Ovary (tissue), 9 donors: ENCODE data around the gene KAZALD1. TPM values are rescaled to one million over a fixed set of nuclear protein-coding genes. Genes with fewer than 3 reads are reported as not detected.

Source experiments
- DNase-seq, 5 donors: peaks; one replicate each; pipeline ENCODE4 v3.0.0-alpha.2; 2019 to 2020
- H3K27ac ChIP-seq, 2 donors: fragments of 200-600 bp; one replicate each; pipeline versions ENCODE4 v1.5.1 to v1.8.0; 2019 to 2022
- H3K27me3 ChIP-seq: fragments of 200-600 bp; one replicate; pipeline ENCODE4 v1.8.0; 2022
- H3K36me3 ChIP-seq: fragments of 200-600 bp; sonication (generic); one replicate; pipeline ENCODE4 v1.5.1; 2019
- H3K4me1 ChIP-seq: one replicate; pipeline ENCODE4 v1.8.1; 2013; ENCODE audit warnings: mild to moderate bottlenecking, moderate library complexity; ENCODE audit not compliant: insufficient read depth
- H3K4me3 ChIP-seq: fragments of 200-600 bp; sonication (generic); one replicate; pipeline ENCODE4 v1.5.1; 2017
- H3K9me3 ChIP-seq, 2 donors: fragments of 200-600 bp in 1 of 2; sonication (generic) in 1 of 2; one replicate each; pipeline versions ENCODE4 v1.5.1 to v1.8.1; 2013 to 2019; ENCODE audit warnings: mild to moderate bottlenecking in 1 of 2, moderate library complexity in 1 of 2
- EP300 ChIP-seq: sonication (generic); formaldehyde crosslinking; IDR thresholded peaks from one replicate; pipeline ENCODE4 v1.6.1; 2017; ENCODE audit warnings: antibody characterized with exemption
- POLR2A ChIP-seq: fragments of 450-650 bp; IDR thresholded peaks from one replicate; pipeline ENCODE4 v1.6.1; 2017; ENCODE audit warnings: antibody characterized with exemption, mild to moderate bottlenecking, moderate library complexity
- WGBS, 3 donors: extraction: QIAGEN DNeasy Blood & Tissue Kit in 1 of 3; methylation state at CpG; one replicate each; pipeline versions ENCODE4 v1.1.5 to v1.1.7; 2013 to 2017; 5-methylcytosine and 5-hydroxymethylcytosine counted together
- intact Hi-C, 4 donors: fragments of 100-400 bp; cut with DNase I; formaldehyde crosslinking; loops; one replicate each; pipeline versions ENCODE4 v1.11.0 to v1.15.1; 2022 to 2023
- polyA plus RNA-seq, 2 donors: library from polyadenylated mRNA; stranded (reverse); fragments of 200-250 nt in 1 of 2; fragments of 350-450 nt in 1 of 2; fragmentation: Illumina TruSeq in 1 of 2; extraction: RNeasy Lipid Tissue Mini Kit (QIAGEN cat#74804) in 1 of 2; gene quantifications; one replicate each; pipeline ENCODE4 v1.2.3, GENCODE V29; 2013 to 2014
- total RNA-seq, 7 donors: library from RNA; depleted of rRNA in 2 of 7; stranded (reverse); fragments of >200 nt in 2 of 7; fragmentation: NEBNext Ultra II Directional in 3 of 7; extraction: Animal tissue kit (Norgen Biotek cat#: 25700) in 3 of 7; gene quantifications; one replicate each; pipeline versions ENCODE4 v1.1.0 to v1.2.4, GENCODE V29; 2016 to 2023
- TF ChIP-seq, protein P1 (sequence below), 3 donors: fragments of 450-650 bp in 2 of 3; fragments of 200-600 bp in 1 of 3; IDR thresholded peaks; one replicate each; pipeline versions ENCODE4 v1.5.1 to v1.8.0; 2016 to 2022; ENCODE audit warnings: antibody characterized with exemption in 3 of 3, mild to moderate bottlenecking in 1 of 3
- donor health status: DM: no; HTN: no; CAD: no; lungs with moderate emphysema.
- donor health status: DM: no; HTN: no; CAD: no.
- donor health status: Bipolar disorder and iron deficiency.
- donor health status: DM: yes; HTN: yes; CAD: no.
- donor health status: DM: no; HTN: no; CAD: no.
- donor health status: DM: yes; HTN: yes; CAD: no.

Gene KAZALD1
- total and polyA plus RNA-seq, 9 donors: 0.46 to 1.9 (median 0.94) TPM; not detected in 2

GRCh38 chr10:101079874-101080273, 18.1 kb downstream of the KAZALD1 start:
- Histone ChIP-seq H3K4me1 (no peaks in the 10 kb centered on the region), H3K4me3 (no peak overlapping the region), H3K9me3 (no peaks in the 10 kb centered on the region), H3K36me3 (no peaks in the 10 kb centered on the region), H3K27me3 (no peaks in the 10 kb centered on the region), H3K27ac (no peak overlapping the region)
- 50 to 69% (median 53%) methylated on average over 1 of the region's 1 CpG for WGBS, 3 donors
- TF ChIP-seq POLR2A (no peak), EP300 (no peak)
- TF ChIP-seq, protein P1, sequence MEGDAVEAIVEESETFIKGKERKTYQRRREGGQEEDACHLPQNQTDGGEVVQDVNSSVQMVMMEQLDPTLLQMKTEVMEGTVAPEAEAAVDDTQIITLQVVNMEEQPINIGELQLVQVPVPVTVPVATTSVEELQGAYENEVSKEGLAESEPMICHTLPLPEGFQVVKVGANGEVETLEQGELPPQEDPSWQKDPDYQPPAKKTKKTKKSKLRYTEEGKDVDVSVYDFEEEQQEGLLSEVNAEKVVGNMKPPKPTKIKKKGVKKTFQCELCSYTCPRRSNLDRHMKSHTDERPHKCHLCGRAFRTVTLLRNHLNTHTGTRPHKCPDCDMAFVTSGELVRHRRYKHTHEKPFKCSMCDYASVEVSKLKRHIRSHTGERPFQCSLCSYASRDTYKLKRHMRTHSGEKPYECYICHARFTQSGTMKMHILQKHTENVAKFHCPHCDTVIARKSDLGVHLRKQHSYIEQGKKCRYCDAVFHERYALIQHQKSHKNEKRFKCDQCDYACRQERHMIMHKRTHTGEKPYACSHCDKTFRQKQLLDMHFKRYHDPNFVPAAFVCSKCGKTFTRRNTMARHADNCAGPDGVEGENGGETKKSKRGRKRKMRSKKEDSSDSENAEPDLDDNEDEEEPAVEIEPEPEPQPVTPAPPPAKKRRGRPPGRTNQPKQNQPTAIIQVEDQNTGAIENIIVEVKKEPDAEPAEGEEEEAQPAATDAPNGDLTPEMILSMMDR (IDR thresholded peaks at IDR 0.05): no peak
- intact Hi-C loops: no loop called here
- DNase-seq: no peak

GRCh38 chr10:101080933-101081931, 19.4 kb downstream of the KAZALD1 start:
- TF ChIP-seq, protein P1 (IDR thresholded peaks at IDR 0.05): no peak
- TF ChIP-seq POLR2A (no peak), EP300 (no peak)
- Histone ChIP-seq H3K36me3 (no peaks in the 10 kb centered on the region), H3K9me3 (no peaks in the 10 kb centered on the region), H3K4me1 (no peaks in the 10 kb centered on the region), H3K4me3 (no peak overlapping the region), H3K27me3 (no peaks in the 10 kb centered on the region), H3K27ac (no peak overlapping the region)
- 29 to 33% (median 31%) methylated on average over 5 of the region's 5 CpGs for WGBS, 3 donors
- intact Hi-C loops: no loop called here
- no peak for DNase-seq

DNA sequence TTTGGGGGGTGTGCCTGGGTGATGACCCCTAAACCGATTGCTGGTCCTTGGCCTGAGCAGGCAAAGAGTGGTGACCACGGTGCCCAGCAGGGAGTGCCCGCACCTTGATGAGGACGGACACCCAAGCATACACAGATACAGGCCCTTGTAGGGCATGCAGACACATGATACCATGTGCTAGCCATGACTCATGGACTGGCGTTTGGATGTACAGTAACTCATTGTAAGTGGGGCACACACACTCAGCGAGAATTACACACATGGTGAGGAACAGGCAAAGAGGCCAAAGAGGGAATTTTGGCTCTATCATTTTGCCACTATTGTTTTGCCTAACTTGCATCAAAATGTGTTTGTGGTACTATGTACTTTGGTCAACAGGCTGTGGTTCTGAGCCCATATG, 24.1 kb downstream of the KAZALD1 start:
- H3K27me3 ChIP-seq: no peaks in the 10 kb centered on the region
- no peak overlapping the region for H3K27ac ChIP-seq
- no peaks in the 10 kb centered on the region for H3K36me3 ChIP-seq
- H3K9me3 ChIP-seq: no peaks in the 10 kb centered on the region
- WGBS, 3 donors: 71 to 78% (median 75%) methylated on average over 6 of the region's 6 CpGs
- no peak overlapping the region for H3K4me3 ChIP-seq
- TF ChIP-seq POLR2A: no peak
- no peaks in the 10 kb centered on the region for H3K4me1 ChIP-seq
- intact Hi-C loops: no loop called here
- no peak for DNase-seq

DNA sequence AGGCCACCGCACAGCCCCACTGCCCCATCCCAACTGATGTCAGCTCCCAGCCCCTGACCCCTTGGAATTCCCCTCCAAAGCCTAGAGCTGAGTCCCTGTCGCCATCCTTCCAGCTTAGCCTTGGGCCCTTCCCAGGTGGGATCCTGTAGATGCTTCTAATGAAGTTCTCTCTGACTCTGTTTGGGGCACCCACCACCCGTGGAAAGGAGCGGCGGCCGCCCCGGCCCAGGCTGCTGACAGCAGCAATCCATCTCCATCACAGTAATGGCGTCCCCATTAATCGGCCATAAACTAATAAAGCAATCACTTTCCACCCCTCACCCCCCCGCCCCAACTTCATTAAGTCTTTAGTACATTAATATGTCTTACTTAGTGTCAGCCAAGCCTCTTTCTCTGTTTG, 25.6 kb downstream of the KAZALD1 start:
- no peaks in the 10 kb centered on the region for H3K9me3 ChIP-seq
- no peak overlapping the region for H3K4me3 ChIP-seq
- H3K4me1 ChIP-seq: no peaks in the 10 kb centered on the region
- H3K27ac ChIP-seq: no peak overlapping the region
- H3K27me3 ChIP-seq: no peaks in the 10 kb centered on the region
- DNase-seq: no peak
- H3K36me3 ChIP-seq: no peaks in the 10 kb centered on the region
- WGBS, 3 donors: 21 to 29% (median 24%) methylated on average over 10 of the region's 10 CpGs
- intact Hi-C loops: no loop called here
- TF ChIP-seq POLR2A (no peak), EP300 (no peak)
- TF ChIP-seq, protein P1 (IDR thresholded peaks at IDR 0.05): no peak

DNA sequence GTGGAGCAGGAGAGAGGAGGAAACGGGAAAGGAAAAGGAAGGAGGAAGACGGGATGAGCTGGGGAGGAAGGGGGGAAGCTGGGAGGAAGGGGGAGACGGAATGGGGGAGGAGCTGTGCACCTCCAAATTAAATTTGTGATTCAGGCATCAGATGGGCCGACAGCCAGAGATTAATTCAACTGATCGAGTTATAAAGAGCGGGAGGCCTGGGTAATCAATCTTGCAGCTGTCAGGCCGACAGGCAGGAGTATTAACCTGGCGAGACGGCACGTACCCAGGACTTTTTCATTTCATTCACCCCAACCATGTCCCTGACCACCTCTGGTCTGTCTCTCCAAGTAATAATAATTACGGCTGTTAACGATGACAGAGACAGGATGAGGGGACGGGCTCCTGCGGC, 26.2 kb downstream of the KAZALD1 start:
- no peak overlapping the region for H3K27ac ChIP-seq
- no peaks in the 10 kb centered on the region for H3K27me3 ChIP-seq
- intact Hi-C loops: no loop called here
- 9 to 10% (median 10%) methylated on average over 14 of the region's 14 CpGs for WGBS, 3 donors
- no peaks in the 10 kb centered on the region for H3K4me1 ChIP-seq
- no peaks in the 10 kb centered on the region for H3K36me3 ChIP-seq
- H3K9me3 ChIP-seq: no peaks in the 10 kb centered on the region
- TF ChIP-seq, protein P1 (IDR thresholded peaks at IDR 0.05): no peak
- TF ChIP-seq EP300 (no peak), POLR2A (no peak)
- H3K4me3 ChIP-seq: no peak overlapping the region
- no peak for DNase-seq
